ENCODE results near the gene KCNQ1. TPM values are rescaled to one million over a fixed set of nuclear protein-coding genes. Genes with fewer than 3 reads are reported as not detected.
A peak's percentile ranks its signal among the peaks of the same experiment; 100 is the strongest.

KCNQ1 gene
- total RNA-seq, 1 experiment from 2014 or later = 2.3 TPM

GRCh38 chr11:2537896-2538724, 93.3 kb downstream of the KCNQ1 start:
- Histone ChIP-seq H3K79me1 (ENCODE audit: insufficient read depth, low read depth, low read length, poor library complexity, severe bottlenecking) (no peaks in the 10 kb centered on the region), H3K4me2 (ENCODE audit: insufficient read depth, insufficient read length, low read length) (no peak overlapping the region), H3K79me2 (ENCODE audit: insufficient read depth, low read length) (no peaks in the 10 kb centered on the region), H4K5ac (ENCODE audit: insufficient read length, low read depth, low read length) (no peak overlapping the region), H3K18ac (ENCODE audit: insufficient read length, low read depth, low read length) (no peak overlapping the region), H3K9me3 (ENCODE audit: control insufficient read depth, low read depth, low read length) (no peaks in the 10 kb centered on the region), H3K9ac (ENCODE audit: extremely low read depth, insufficient read length, low read length) (no peak overlapping the region), H4K20me1 (ENCODE audit: control insufficient read depth, insufficient read depth, insufficient read length) (no peaks in the 10 kb centered on the region), H2BK12ac (ENCODE audit: insufficient read length, low read depth, low read length) (no peak overlapping the region), H3K14ac (ENCODE audit: insufficient read depth, low read length) (no peak overlapping the region; the same call in 1 of the 2 replicates), H3K23ac (ENCODE audit: insufficient read length, low read depth, low read length) (no peak overlapping the region), H3K4ac (ENCODE audit: low read depth, low read length) (no peak overlapping the region), H3T11ph (ENCODE audit: low read length) (no peak overlapping the region), H2BK120ac (ENCODE audit: low read depth, low read length, poor library complexity, severe bottlenecking) (no peak overlapping the region), H3K4me1 (ENCODE audit: insufficient read depth, low read length) (peaks cover 2% of the 10 kb centered on the region; the same call in 1 of the 2 replicates), H3K56ac (ENCODE audit: insufficient read length, low read depth, low read length) (no peak overlapping the region), H2BK15ac (ENCODE audit: low read depth, low read length) (no peak overlapping the region), H3K27ac (ENCODE audit: insufficient read length, low read depth, low read length) (no peak overlapping the region), H3K23me2 (ENCODE audit: insufficient read length, low read depth, low read length, poor library complexity, severe bottlenecking) (no peaks in the 10 kb centered on the region), H4K91ac (ENCODE audit: insufficient read length, low read depth, low read length) (no peak overlapping the region), H4K8ac (replicated peaks; ENCODE audit: insufficient read length, low read depth, low read length) (no peak overlapping the region), H2BK20ac (ENCODE audit: low read depth, low read length, poor library complexity, severe bottlenecking) (no peak overlapping the region), H2AFZ (ENCODE audit: low read length) (no peak overlapping the region), H3K27me3 (ENCODE audit: insufficient read depth, low read length) (peaks cover 2% of the 10 kb centered on the region; the same call in 1 of the 2 replicates), H2BK5ac (ENCODE audit: insufficient read length, low read length) (no peak overlapping the region), H2AK5ac (ENCODE audit: insufficient read length, low read length) (no peak overlapping the region)
- Mint-ChIP-seq H3K4me3 (no peak overlapping the region), H3K27ac (peak overlapping the region in 1 of 3 experiments; percentile 42; a peak in 1 of 7 replicates), H3K27me3 (ENCODE audit: low read depth) (peaks cover 88% of the 10 kb centered on the region), H3K9me3 (no peaks in the 10 kb centered on the region), H3K36me3 (ENCODE audit: insufficient read depth in 1 of 3, low read depth in 3 of 3) (no peaks in the 10 kb centered on the region), H3K4me1 (peaks cover 6 to 8% of the 10 kb centered on the region in 2 experiments)
- no CpG with 5 or more reads among the region's 27 CpGs for WGBS (ENCODE audit: extremely low coverage, insufficient read length, low lambda C conversion rate)
- no peak for TF ChIP-seq CTCF (conservative IDR thresholded peaks at IDR 0.05)
- DNase-seq = no peak

Data from H9 (cell line).